Stomach (tissue), 4 donors: ENCODE measurements around the gene FBLN7.

Source experiments
- CTCF ChIP-seq, 7 experiments: fragments of 450-650 bp in 4 of 7; fragments of 200-600 bp in 3 of 7; sonication (generic) in 3 of 7; IDR thresholded peaks; one replicate each; pipeline ENCODE4 v1.5.1; 2016 to 2019; ENCODE audit warnings: antibody characterized with exemption in 7 of 7, control low read depth in 2 of 7, mild to moderate bottlenecking in 1 of 7
- EP300 ChIP-seq: sonication (generic); formaldehyde crosslinking; IDR thresholded peaks from one replicate; pipeline ENCODE4 v1.6.1; 2017; ENCODE audit warnings: antibody characterized with exemption
- POLR2A ChIP-seq, 4 donors: fragments of 450-650 bp; IDR thresholded peaks; one replicate each; pipeline ENCODE4 v1.6.1; 2016; ENCODE audit warnings: antibody characterized with exemption in 4 of 4, control low read depth in 2 of 4, mild to moderate bottlenecking in 1 of 4, moderate library complexity in 1 of 4

DNA sequence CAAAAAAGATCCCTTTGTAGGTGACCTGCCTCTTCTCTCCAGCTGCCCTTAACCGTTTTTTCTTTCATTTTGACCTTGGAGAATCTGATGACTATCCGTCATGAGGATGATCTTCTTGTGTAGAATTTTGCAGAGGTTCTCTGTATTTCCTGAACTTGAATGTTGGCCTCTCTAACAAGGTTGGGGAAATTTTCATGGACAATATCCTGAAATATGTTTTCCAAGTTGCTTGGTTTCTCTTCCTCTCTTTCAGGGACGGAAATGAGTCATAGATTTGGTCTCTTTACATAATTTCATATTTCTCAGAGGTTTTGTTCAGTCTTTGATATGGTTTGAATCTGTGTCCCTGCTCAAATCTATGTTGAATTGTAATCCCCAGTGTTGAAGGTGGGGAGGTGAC lies 82.6 kb downstream of the FBLN7 start:
- TF ChIP-seq POLR2A (IDR thresholded peaks at IDR 0.05) (no peak), CTCF (IDR thresholded peaks at IDR 0.05) (no peak), EP300 (no peak)
